NCI-H1930 (cell line): ENCODE results near the gene PALLD.
"Not testable (repeated sequence)": the region's sequence is repeated elsewhere in the genome, so short reads cannot be mapped to it uniquely, and the experiment has no call there.

ENCODE experiments used
- DNase-seq, 2 experiments: peaks; one replicate each; lab custom pipeline; 2025; lab: John Stamatoyannopoulos, UW

Gene PALLD

GRCh38 chr4:168496834-168497233, at the start of gene PALLD:
TSS of gene PALLD (plus strand) at chr4:168497052.
- no peak for DNase-seq

- not testable (repeated sequence) for DNase-seq
Observed at GRCh38 chr4:168449063-168449462, 47.8 kb upstream of the PALLD start.

GRCh38 chr4:168449719-168450452, 47.0 kb upstream of the PALLD start:
- DNase-seq, result no peak

GRCh38 chr4:168451331-168451730, 45.5 kb upstream of the PALLD start:
- no peak for DNase-seq

- DNase-seq, result no peak
Observed at GRCh38 chr4:168451744-168452390, 45.0 kb upstream of the PALLD start.

- peak; percentile 18 to 22 for DNase-seq
Observed at GRCh38 chr4:168453146-168453545, 43.7 kb upstream of the PALLD start.

- DNase-seq, result not testable (repeated sequence)
Observed at GRCh38 chr4:168458256-168458655, 38.6 kb upstream of the PALLD start.

GRCh38 chr4:168461821-168462220, 35.0 kb upstream of the PALLD start:
- DNase-seq, result no peak

GRCh38 chr4:168472920-168473319, 23.9 kb upstream of the PALLD start:
- no peak for DNase-seq

GRCh38 chr4:168474660-168475320, 22.1 kb upstream of the PALLD start:
- DNase-seq, result no peak

- DNase-seq, result no peak
Observed at GRCh38 chr4:168475745-168476144, 21.1 kb upstream of the PALLD start.

GRCh38 chr4:168478868-168479267, 18.0 kb upstream of the PALLD start:
- no peak for DNase-seq

GRCh38 chr4:168480931-168481611, 15.8 kb upstream of the PALLD start:
- DNase-seq, result no peak

- DNase-seq, result no peak
Observed at GRCh38 chr4:168483811-168484210, 13.0 kb upstream of the PALLD start.

- no peak for DNase-seq
Observed at GRCh38 chr4:168484626-168485025, 12.2 kb upstream of the PALLD start.

- DNase-seq, result no peak
Observed at GRCh38 chr4:168485156-168485910, 11.5 kb upstream of the PALLD start.

GRCh38 chr4:168486912-168487281, 10.0 kb upstream of the PALLD start:
- no peak for DNase-seq

GRCh38 chr4:168487282-168488035, 9.4 kb upstream of the PALLD start:
- DNase-seq, result no peak

GRCh38 chr4:168488869-168489274, 8.0 kb upstream of the PALLD start:
- no peak for DNase-seq

GRCh38 chr4:168489616-168490015, 7.2 kb upstream of the PALLD start:
- no peak for DNase-seq

- DNase-seq, result no peak
Observed at GRCh38 chr4:168490711-168491110, 6.1 kb upstream of the PALLD start.
